ENCODE data around the gene SLC25A5. TPM values are rescaled to one million over a fixed set of nuclear protein-coding genes. Genes with fewer than 3 reads are reported as not detected.
"Not testable (repeated sequence)": the region's sequence is repeated elsewhere in the genome, so short reads cannot be mapped to it uniquely, and the experiment has no call there.

SLC25A5 gene
- total RNA-seq, 3 donors from 2014 or later, result 619 to 710 (median 671) TPM

DNA sequence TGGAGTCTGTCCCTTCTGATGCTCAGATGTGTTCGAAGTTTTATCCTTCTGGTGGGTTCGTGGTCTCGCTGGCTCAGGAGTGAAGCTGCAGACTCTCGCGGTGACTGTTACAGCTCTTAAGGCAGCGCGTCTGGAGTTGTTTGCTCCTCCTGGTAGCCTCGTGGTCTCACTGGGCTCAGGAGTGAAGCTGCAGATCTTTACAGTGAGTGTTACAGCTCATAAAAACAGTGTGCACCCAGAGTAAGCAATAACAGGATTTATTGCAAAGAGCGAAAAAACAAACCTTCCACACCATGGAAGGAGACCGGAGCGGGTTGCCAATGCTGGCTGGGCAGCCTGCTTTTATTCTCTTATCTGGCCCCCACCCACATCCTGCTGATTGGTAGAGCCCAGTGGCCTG is 18.5 kb downstream of the SLC25A5 start:
- no peak for DNase-seq
- Mint-ChIP-seq H3K4me3 (no peak overlapping the region), H3K36me3 (ENCODE audit: insufficient read depth) (no peaks in the 10 kb centered on the region), H3K9me3 (no peaks in the 10 kb centered on the region), H3K4me1 (ENCODE audit: low read depth) (peaks cover 7% of the 10 kb centered on the region), H3K27me3 (ENCODE audit: low read depth) (no peaks in the 10 kb centered on the region)
- ATAC-seq, result no peak

DNA sequence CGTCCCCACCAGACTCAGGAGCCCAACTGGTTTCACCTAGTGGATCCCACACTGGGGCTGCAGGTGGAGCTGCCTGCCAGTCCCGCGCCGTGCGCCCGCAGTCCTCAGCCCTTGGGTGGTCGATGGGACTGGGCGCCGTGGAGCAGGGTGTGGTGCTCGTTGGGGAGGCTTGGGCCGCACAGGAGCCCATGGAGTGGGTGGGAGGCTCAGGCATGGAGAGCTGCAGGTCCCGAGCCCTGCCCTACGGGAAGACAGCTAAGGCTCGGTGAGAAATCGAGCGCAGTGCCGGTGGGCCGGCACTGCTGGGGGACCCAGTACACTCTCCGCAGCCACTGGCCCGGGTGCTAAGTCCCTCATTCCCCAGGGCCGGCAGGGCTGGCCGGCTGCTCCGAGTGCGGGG is 19.5 kb downstream of the SLC25A5 start:
- H3K4me1 Mint-ChIP-seq (ENCODE audit: low read depth); H3K27me3 Mint-ChIP-seq (ENCODE audit: low read depth); H3K9me3 Mint-ChIP-seq; H3K4me3 Mint-ChIP-seq; DNase-seq; H3K36me3 Mint-ChIP-seq (ENCODE audit: insufficient read depth); ATAC-seq: not testable (repeated sequence)

DNA sequence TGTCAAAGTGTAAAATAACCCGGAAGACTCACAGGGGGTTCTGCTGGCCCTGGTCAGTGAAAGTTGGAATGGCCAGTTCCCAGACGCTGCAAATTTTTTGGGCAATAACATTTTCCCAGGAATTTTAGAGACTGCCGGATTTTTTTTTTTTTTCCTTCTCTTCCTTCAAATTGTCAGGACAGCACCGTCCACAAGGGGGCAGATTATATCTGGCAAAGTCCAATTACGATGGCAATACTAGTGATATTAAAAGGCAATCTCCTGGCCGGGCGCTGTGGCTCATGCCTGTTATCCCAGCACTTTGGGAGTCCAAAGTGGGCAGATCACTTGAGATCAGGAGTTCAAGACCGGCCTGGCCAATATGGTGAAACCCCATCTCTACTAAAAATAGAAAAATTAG is 20.5 kb downstream of the SLC25A5 start:
- Mint-ChIP-seq H3K27me3 (ENCODE audit: low read depth) (no peaks in the 10 kb centered on the region), H3K9me3 (no peaks in the 10 kb centered on the region), H3K36me3 (ENCODE audit: insufficient read depth) (no peaks in the 10 kb centered on the region), H3K4me3 (no peak overlapping the region), H3K4me1 (ENCODE audit: low read depth) (no peaks in the 10 kb centered on the region)
- DNase-seq (peak; percentile 26), ATAC-seq (no peak)

DNA sequence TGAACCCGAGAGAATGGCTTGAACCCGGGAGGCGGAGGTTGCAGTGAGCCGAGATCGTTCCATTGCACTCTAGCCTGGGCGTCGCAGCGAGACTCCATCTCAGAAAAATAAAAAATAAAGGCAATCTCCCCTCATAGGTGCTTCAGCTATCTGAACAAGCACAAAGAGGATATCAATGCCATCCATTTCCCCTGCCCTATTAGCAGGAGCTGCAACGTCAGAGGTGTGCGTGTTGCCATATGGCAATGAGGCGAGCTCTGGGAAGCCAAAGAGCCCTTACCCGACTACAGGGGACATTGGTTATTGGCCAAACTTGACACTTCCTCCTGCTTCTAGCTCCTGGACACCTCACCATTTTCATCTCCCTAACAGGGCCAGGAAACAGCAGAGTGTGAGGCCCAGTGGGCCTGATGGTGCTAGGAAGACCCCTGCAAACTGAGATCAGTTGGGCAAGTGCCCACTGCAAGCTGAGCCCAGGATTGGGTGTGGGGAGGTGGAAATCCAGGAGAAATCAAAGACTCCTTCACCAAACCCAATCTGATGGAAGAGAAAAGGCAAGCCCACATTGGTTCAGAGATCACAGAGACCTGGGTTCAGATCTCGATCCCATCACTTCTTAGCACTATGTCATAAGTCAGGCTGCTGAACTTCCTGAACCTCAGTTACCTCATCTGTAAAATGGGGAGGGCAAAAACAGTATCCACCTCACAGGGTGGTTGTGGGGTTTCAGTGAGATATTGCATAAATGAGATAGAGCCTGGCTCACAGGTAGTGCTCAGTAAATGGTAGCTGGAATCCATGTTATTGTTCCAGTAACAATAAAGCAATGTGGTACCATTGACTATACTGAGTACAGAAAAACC is 21.2 kb downstream of the SLC25A5 start:
- Mint-ChIP-seq H3K4me1 (ENCODE audit: low read depth) (no peaks in the 10 kb centered on the region), H3K27me3 (ENCODE audit: low read depth) (no peaks in the 10 kb centered on the region), H3K9me3 (no peaks in the 10 kb centered on the region), H3K4me3 (no peak overlapping the region), H3K36me3 (ENCODE audit: insufficient read depth) (no peaks in the 10 kb centered on the region)
- ATAC-seq (no peak), DNase-seq (no peak)

DNA sequence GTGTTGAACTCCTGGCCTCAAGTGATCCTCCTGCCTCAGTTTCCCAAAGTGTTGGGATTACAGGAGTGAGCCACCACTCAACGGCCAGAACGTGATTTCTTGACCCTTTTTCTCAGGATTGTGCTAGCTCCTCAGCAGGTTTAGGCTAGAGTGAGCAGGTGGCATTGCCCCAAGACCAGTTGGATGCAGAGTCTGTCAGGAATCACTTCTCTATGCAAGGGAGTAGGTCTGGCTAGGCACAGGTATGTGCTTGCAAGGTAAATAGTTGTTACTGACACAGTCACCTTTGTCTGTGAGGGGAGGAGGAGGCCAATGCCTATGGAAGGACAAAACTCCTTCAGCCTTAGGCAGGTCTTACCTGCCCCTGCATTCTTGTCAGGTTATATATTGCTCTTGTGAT is 24.2 kb downstream of the SLC25A5 start:
- Mint-ChIP-seq H3K27me3 (ENCODE audit: low read depth) (no peaks in the 10 kb centered on the region), H3K4me1 (ENCODE audit: low read depth) (peaks cover 11% of the 10 kb centered on the region), H3K36me3 (ENCODE audit: insufficient read depth) (no peaks in the 10 kb centered on the region), H3K4me3 (no peak overlapping the region), H3K9me3 (no peaks in the 10 kb centered on the region)
- DNase-seq, result no peak
- no peak for ATAC-seq

DNA sequence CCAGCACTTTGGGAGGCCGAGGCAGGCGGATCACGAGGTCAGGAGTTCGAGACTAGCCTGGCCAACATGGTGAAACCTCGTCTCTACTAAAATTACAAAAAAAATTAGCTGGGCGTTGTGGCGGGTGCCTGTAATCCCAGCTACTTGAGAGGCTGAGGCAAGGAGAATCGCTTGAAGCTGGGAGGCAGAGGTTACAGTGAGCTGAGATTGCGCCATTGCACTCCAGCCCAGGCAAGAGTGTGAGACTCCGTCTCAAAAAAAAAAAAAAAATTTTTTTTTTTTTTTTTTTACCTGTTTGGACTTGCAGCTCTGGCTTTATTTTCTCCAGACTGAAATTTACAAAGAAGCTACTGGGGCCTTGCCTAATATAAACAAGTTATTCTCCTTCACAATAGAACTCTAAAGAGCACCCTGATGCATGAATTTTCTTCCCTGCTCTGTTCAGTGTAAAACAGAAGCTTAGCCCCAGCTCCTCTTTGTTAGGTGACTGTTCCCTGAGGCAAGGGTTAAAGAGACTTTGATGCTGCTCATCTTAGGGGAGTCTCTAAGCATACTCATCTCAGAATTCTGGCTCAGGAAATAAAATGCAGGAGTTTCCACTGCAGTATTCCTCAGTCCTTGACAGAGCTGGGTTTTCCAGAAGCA is 25.7 kb downstream of the SLC25A5 start:
- H3K4me3 Mint-ChIP-seq, result not testable (repeated sequence)

DNA sequence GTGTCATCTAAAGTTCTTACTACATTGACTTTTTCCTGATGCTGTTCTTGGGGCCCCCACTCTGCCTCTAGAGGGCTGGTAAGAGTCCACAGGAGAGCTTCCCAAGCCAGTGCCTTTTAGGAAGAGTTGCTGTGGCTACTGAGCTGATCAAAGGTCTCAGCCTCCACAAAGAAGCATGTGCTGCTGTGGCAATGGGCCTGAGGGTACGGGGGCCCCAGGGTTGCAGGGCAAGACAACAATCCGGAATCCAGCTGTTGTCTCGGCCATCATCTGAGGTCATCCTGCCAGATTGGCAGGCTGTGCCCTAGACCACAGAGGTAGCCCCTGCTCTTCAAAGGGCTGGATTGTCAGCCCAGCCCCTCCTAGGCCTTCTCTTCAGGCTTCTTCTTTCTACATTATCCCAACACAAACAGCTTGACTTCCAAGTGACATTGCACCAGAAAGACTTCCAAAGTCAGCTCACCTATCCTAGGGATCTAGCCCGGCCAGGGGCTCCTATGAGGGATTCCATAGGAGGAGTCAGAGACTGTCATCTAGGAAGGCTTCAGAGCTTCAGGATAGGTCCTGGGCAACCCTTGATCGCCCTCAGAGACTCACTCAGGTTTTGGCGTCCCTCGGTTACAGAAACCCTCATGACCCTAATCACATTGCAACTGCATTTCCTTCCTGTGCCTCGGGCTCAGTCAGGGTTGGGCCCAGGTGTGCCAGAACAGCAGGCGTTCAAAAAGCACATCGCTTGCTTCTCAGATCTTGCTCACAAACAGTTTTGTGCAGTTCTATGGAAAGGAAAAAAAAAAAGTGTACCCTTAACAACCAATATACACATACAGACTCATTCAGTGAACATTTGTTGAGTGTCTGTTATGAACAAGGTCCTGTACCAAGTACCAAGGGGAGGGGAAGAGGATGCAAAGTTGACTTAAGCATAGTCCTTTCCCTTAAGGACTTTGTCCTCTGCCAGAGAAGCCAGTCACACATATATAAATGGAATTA is 27.8 kb downstream of the SLC25A5 start:
- peaks cover 11% of the 10 kb centered on the region for H3K4me1 Mint-ChIP-seq (ENCODE audit: low read depth)
- no peaks in the 10 kb centered on the region for H3K36me3 Mint-ChIP-seq (ENCODE audit: insufficient read depth)
- no peaks in the 10 kb centered on the region for H3K27me3 Mint-ChIP-seq (ENCODE audit: low read depth)
- H3K9me3 Mint-ChIP-seq, result no peaks in the 10 kb centered on the region
- H3K4me3 Mint-ChIP-seq, result no peak overlapping the region
- DNase-seq (no peak), ATAC-seq (peak in 1 of 2 donors; percentile 38)

More for the DNA sequence above, 25.7 kb downstream of the SLC25A5 start:
- ATAC-seq; H3K9me3 Mint-ChIP-seq; DNase-seq; H3K27me3 Mint-ChIP-seq (ENCODE audit: low read depth); H3K36me3 Mint-ChIP-seq (ENCODE audit: insufficient read depth): not testable (repeated sequence)
- H3K4me1 Mint-ChIP-seq (ENCODE audit: low read depth), result peaks cover 11% of the 10 kb centered on the region

DNA sequence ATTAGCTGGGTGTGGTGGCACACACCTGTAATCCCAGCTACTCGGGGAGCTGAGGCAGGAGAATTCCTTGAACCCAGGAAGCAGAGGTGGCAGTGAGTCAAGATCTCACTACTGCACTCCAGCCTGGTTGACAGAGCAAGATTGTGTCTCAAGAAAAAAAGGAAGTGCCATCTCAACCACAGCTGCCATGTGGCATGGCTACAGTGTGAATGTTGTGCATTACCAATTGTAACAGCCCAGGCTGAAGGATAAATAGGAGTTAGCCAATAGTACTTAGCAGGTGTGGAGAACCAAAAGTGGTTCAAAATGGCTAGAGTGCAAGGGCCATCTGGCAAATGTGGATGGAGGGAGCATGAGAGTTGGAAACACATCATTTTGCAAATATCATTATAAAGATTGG is 28.9 kb downstream of the SLC25A5 start:
- Mint-ChIP-seq H3K4me1 (ENCODE audit: low read depth) (peaks cover 19% of the 10 kb centered on the region), H3K36me3 (ENCODE audit: insufficient read depth) (no peaks in the 10 kb centered on the region), H3K9me3 (no peaks in the 10 kb centered on the region), H3K27me3 (ENCODE audit: low read depth) (no peaks in the 10 kb centered on the region), H3K4me3 (no peak overlapping the region)
- no peak for ATAC-seq
- DNase-seq, result no peak

DNA sequence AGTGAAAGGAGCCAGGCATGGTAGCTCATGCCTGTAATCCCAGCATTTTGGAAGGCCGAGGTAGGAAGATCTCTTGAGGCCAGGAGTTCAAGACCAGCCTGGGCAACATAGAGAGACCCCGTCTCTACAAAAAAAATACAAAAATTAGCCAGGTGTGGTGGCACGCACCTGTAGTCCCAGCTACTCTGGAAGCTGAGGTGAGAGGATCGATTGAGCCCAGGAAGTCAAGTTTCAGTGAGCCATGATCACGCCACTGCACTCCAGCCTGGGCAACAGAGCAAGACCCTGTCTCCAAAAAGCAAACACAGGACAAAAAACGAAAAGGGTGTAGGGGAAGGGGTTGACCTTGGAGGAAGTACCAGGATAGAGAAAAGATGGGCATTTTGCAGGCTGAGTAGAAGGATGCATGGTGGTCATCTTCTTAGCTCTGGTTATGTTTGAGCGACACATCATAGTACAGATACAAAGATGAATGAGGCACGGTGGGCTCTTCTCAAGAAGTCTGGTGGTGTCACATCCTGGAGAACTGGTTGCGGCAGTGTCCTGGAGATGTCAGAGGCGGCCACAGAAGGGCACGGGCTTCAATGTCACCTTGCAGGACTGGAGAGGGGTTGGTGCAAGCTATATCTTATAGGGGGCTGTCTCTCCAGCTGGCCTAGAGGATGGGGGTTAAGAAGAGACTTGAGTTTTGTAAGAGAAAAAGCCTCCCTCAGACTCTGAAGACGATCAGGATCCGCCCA is 32.0 kb downstream of the SLC25A5 start:
- no peak for ATAC-seq
- Mint-ChIP-seq H3K9me3 (no peaks in the 10 kb centered on the region), H3K36me3 (ENCODE audit: insufficient read depth) (no peaks in the 10 kb centered on the region), H3K27me3 (ENCODE audit: low read depth) (no peaks in the 10 kb centered on the region), H3K4me1 (ENCODE audit: low read depth) (peaks cover 28% of the 10 kb centered on the region), H3K4me3 (no peak overlapping the region)
- DNase-seq, result no peak

DNA sequence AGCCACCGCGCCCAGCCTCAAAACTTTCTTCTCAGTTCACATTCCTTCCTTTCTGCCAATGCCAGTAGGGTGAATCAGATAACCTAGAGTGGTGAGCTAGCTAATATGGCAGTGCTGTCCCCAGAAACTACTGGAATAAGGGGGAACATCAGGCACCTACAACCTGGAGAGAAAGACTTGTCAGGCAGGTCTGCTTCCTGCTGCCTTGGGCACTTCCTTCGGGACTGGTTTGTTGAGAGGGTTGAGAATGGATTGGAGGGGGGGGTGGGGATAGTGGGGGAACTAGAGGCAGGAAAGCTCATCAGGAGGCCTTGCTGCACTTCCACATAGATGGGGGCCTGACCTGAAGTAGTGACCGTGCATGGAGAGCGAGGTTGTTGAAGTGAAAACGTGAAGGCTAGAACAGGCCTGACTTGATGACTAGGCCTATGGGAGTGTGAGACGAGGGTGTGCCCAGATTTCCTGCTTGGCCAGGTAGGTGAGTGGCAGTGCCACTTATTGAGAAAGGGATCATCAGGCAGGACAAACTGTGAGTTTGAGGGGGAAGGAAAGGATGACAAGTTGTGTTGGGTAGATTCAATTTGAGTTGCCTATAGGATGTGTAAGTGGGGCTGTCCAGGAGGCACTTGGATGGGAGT is 33.4 kb downstream of the SLC25A5 start:
- no peak for ATAC-seq
- no peak for DNase-seq
- no peaks in the 10 kb centered on the region for H3K36me3 Mint-ChIP-seq (ENCODE audit: insufficient read depth)
- H3K4me3 Mint-ChIP-seq, result no peak overlapping the region
- H3K27me3 Mint-ChIP-seq (ENCODE audit: low read depth), result no peaks in the 10 kb centered on the region
- peaks cover 20% of the 10 kb centered on the region for H3K4me1 Mint-ChIP-seq (ENCODE audit: low read depth)
- no peaks in the 10 kb centered on the region for H3K9me3 Mint-ChIP-seq

DNA sequence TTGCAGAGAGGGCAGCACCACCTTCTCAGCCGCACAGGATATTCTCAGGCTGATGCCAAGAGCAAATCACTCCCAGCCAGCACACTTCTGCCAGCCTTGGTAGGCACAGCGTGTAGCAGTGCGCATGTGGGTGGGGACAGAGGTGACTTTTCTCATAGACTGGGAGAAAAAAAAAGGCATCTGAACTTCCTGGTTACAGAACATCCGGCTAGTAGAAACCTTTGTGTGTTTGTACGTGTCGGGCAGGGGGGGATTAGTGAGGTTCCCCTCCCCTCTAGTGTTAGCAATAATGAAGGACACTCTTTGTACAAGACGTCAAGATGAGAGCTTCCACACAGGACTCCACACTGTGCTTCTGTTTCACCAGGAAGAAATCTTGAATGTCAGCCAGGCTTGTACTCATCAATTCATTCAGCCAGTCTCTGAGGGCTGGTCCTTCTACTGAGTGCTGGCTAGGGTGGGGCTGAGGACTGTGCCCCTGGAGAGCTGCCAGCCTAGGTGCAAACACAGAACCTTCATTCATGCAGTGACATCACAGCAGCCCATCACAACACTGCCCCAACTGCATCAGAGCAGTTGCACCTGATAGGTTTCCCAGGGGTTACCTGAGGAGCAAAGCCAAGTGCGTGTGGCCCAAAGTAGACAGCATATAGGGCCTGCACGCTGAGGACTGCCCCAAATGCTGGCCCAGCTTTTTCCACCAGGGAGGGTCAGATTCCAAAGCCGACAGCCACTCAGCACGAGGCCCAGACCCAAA is 34.7 kb downstream of the SLC25A5 start:
- ATAC-seq (peak in 1 of 2 donors; percentile 59), DNase-seq (no peak)
- no peaks in the 10 kb centered on the region for H3K27me3 Mint-ChIP-seq (ENCODE audit: low read depth)
- H3K4me3 Mint-ChIP-seq, result no peak overlapping the region
- peaks cover 17% of the 10 kb centered on the region for H3K4me1 Mint-ChIP-seq (ENCODE audit: low read depth)
- H3K9me3 Mint-ChIP-seq, result no peaks in the 10 kb centered on the region
- H3K36me3 Mint-ChIP-seq (ENCODE audit: insufficient read depth), result no peaks in the 10 kb centered on the region

DNA sequence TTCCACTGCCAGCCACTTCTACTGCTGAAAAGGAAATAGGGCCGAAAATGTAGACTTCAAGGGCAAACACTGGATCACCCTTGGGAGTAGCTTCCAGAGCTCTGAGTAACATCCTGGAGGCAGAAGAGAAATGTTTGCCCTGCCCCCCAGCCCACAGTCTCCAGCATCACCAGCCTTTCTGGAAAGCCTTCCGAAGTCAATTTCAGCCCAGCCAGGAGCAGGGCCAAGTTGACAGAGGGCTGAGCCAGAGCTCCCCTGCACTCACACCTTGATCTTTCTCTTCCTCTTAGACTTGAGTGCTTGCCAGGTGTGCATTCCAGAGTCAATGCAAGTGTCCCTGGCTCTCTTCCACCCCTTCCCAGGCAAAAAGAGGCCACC is 35.2 kb downstream of the SLC25A5 start:
- DNase-seq (no peak), ATAC-seq (no peak)
- Mint-ChIP-seq H3K4me3 (no peak overlapping the region), H3K27me3 (ENCODE audit: low read depth) (no peaks in the 10 kb centered on the region), H3K9me3 (no peaks in the 10 kb centered on the region), H3K36me3 (ENCODE audit: insufficient read depth) (no peaks in the 10 kb centered on the region), H3K4me1 (ENCODE audit: low read depth) (peaks cover 17% of the 10 kb centered on the region)

DNA sequence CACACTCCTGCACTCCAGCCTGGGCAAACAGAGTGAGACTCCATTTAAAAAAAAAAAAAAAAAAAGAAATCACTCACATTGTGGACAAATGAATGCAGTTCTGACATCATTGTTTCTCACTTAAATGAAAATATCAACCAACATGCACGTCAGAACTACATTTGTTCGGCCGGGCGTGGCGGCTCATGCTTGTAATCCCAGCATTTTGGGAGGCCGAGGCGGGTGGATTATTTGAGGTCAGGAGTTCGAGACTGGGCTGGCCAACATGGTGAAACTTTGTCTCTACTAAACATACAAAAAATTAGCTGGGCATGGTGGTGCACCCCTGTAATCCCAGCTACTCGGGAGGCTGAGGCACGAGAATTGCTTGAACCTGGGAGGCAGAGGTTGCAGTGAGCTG is 36.9 kb downstream of the SLC25A5 start:
- ATAC-seq; DNase-seq; H3K27me3 Mint-ChIP-seq (ENCODE audit: low read depth); H3K4me3 Mint-ChIP-seq; H3K36me3 Mint-ChIP-seq (ENCODE audit: insufficient read depth); H3K9me3 Mint-ChIP-seq: not testable (repeated sequence)
- peaks cover 17% of the 10 kb centered on the region for H3K4me1 Mint-ChIP-seq (ENCODE audit: low read depth)

Measured in activated T-cell treated with anti-CD3 and anti-CD28 coated beads, Interleukin-2, amount 50 U/mL, for 4 hours (primary cell).